ENCODE measurements around the gene SGIP1. TPM values are rescaled to one million over a fixed set of nuclear protein-coding genes. Genes with fewer than 3 reads are reported as not detected.
A peak's percentile ranks its signal among the peaks of the same experiment; 100 is the strongest.

Gene SGIP1
- not detected in 2 replicates for total RNA-seq (2022)
- Bru-seq, nascent RNA: percentile 2 among the genes with signal in this experiment
- BruChase-seq, experiment 1, labeled RNA remaining after a 6-hour chase: percentile 2 among the genes with signal in this experiment
- percentile 1 among the genes with signal in this experiment for BruChase-seq, experiment 2, labeled RNA remaining after a 2-hour chase
- long read RNA-seq: 0 reads

GRCh38 chr1:66533804-66534740 lies at the start of gene SGIP1:
Gene SGIP1 (plus strand): TSS chr1:66534153. CDS start chr1:66534359, 206 bp downstream.
- TF ChIP-seq CTCF (IDR thresholded peaks at IDR 0.05; ENCODE audit: unreplicated experiment): no peak
- DNase-seq: no peak

GRCh38 chr1:66489151-66489550 lies 44.8 kb upstream of the SGIP1 start:
- Mint-ChIP-seq H3K27ac (ENCODE audit: unreplicated experiment) (no peak overlapping the region), H3K27me3 (ENCODE audit: unreplicated experiment) (no peaks in the 10 kb centered on the region), H3K4me1 (ENCODE audit: low read depth, unreplicated experiment) (no peaks in the 10 kb centered on the region), H3K4me3 (ENCODE audit: low read depth, unreplicated experiment) (no peak overlapping the region), H3K36me3 (ENCODE audit: insufficient read depth, unreplicated experiment) (no peaks in the 10 kb centered on the region), H3K9me3 (ENCODE audit: low read depth, unreplicated experiment) (no peaks in the 10 kb centered on the region)
- CTCF ChIA-PET: no interaction called here
- intact Hi-C loops (cut with micrococcal nuclease; ENCODE audit: unreplicated experiment): no loop called here
- BruUV-seq (replicated peaks): no TSS peak
- no peak for DNase-seq
- TF ChIP-seq CTCF (IDR thresholded peaks at IDR 0.05; ENCODE audit: unreplicated experiment): no peak

More at GRCh38 chr1:66533804-66534740, at the start of gene SGIP1:
- Mint-ChIP-seq H3K9me3 (ENCODE audit: low read depth, unreplicated experiment) (no peaks in the 10 kb centered on the region), H3K4me3 (ENCODE audit: low read depth, unreplicated experiment) (peak within 1 kb of the TSS; percentile 65), H3K27me3 (ENCODE audit: unreplicated experiment) (peaks cover 19% of the 10 kb centered on the region), H3K27ac (ENCODE audit: unreplicated experiment) (no peak within 1 kb of the TSS), H3K4me1 (ENCODE audit: low read depth, unreplicated experiment) (no peaks in the 10 kb centered on the region), H3K36me3 (ENCODE audit: insufficient read depth, unreplicated experiment) (peaks cover 8% of the 10 kb centered on the region)
- CTCF ChIA-PET: interaction anchor here (0.6 to 1.0 kb wide), 5 partner anchors 9 to 263 kb away, joined by 3 to 5 read pairs (median 5); no protein-coding TSS in a partner anchor
- intact Hi-C loops (cut with micrococcal nuclease; ENCODE audit: unreplicated experiment): no loop called here
- no TSS peak for BruUV-seq (replicated peaks)

GRCh38 chr1:66489972-66490601 lies 43.9 kb upstream of the SGIP1 start:
- Mint-ChIP-seq H3K4me3 (ENCODE audit: low read depth, unreplicated experiment) (no peak overlapping the region), H3K27ac (ENCODE audit: unreplicated experiment) (no peak overlapping the region), H3K4me1 (ENCODE audit: low read depth, unreplicated experiment) (no peaks in the 10 kb centered on the region), H3K36me3 (ENCODE audit: insufficient read depth, unreplicated experiment) (no peaks in the 10 kb centered on the region), H3K9me3 (ENCODE audit: low read depth, unreplicated experiment) (no peaks in the 10 kb centered on the region), H3K27me3 (ENCODE audit: unreplicated experiment) (no peaks in the 10 kb centered on the region)
- CTCF ChIA-PET: no interaction called here
- TF ChIP-seq CTCF (IDR thresholded peaks at IDR 0.05; ENCODE audit: unreplicated experiment): no peak
- BruUV-seq (replicated peaks): no TSS peak
- no peak for DNase-seq
- intact Hi-C loops (cut with micrococcal nuclease; ENCODE audit: unreplicated experiment): no loop called here

GRCh38 chr1:66490816-66491215 lies 43.1 kb upstream of the SGIP1 start:
- no peak overlapping the region for H3K27ac Mint-ChIP-seq (ENCODE audit: unreplicated experiment)
- no peak overlapping the region for H3K4me3 Mint-ChIP-seq (ENCODE audit: low read depth, unreplicated experiment)
- H3K4me1 Mint-ChIP-seq (ENCODE audit: low read depth, unreplicated experiment): no peaks in the 10 kb centered on the region
- TF ChIP-seq CTCF (IDR thresholded peaks at IDR 0.05; ENCODE audit: unreplicated experiment): no peak
- CTCF ChIA-PET: interaction anchor here (0.8 kb wide), 1 partner anchor 13 kb away, joined by 3 read pairs; no protein-coding TSS in a partner anchor
- peaks cover 5% of the 10 kb centered on the region for H3K27me3 Mint-ChIP-seq (ENCODE audit: unreplicated experiment)
- DNase-seq: no peak
- H3K9me3 Mint-ChIP-seq (ENCODE audit: low read depth, unreplicated experiment): no peaks in the 10 kb centered on the region
- no TSS peak for BruUV-seq (replicated peaks)
- intact Hi-C loops (cut with micrococcal nuclease; ENCODE audit: unreplicated experiment): no loop called here
- no peaks in the 10 kb centered on the region for H3K36me3 Mint-ChIP-seq (ENCODE audit: insufficient read depth, unreplicated experiment)
